ENCODE measurements around the gene PIP4K2C. TPM values are rescaled to one million over a fixed set of nuclear protein-coding genes. Genes with fewer than 3 reads are reported as not detected.

The PIP4K2C gene
- 43.4 TPM for polyA plus RNA-seq (ENCODE audit: insufficient read length)
- long read RNA-seq, donor 1, transcript PIP4K2C-201 (10 exons, 2,924 nt) = major isoform, 10 of 33 reads
- long read RNA-seq, donor 1, partial matches to known transcripts = 23 of 33 reads
- long read RNA-seq, donor 1, other reads (novel, unspliced or antisense) = 0 of 33 reads
- long read RNA-seq, donor 2, transcript PIP4K2C-201 (10 exons, 2,924 nt) = major isoform, 6 of 26 reads
- long read RNA-seq, donor 2, partial matches to known transcripts = 19 of 26 reads
- long read RNA-seq, donor 2, other reads (novel, unspliced or antisense) = 0 of 26 reads
- long read RNA-seq, donor 3, partial matches to known transcripts = 0 of 3 reads
- long read RNA-seq, donor 3, other reads (novel, unspliced or antisense) = 0 of 3 reads
- long read RNA-seq, donor 4 = 0 reads
- long read RNA-seq, donor 5, transcript PIP4K2C-201 (10 exons, 2,924 nt) = major isoform, 8 of 8 reads
- long read RNA-seq, donor 5, partial matches to known transcripts = 0 of 8 reads
- long read RNA-seq, donor 5, other reads (novel, unspliced or antisense) = 0 of 8 reads
- long read RNA-seq, donor 6, transcript PIP4K2C-201 (10 exons, 2,924 nt) = major isoform, 6 of 12 reads
- long read RNA-seq, donor 6, partial matches to known transcripts = 6 of 12 reads
- long read RNA-seq, donor 6, other reads (novel, unspliced or antisense) = 0 of 12 reads
- long read RNA-seq, donor 7, transcript PIP4K2C-201 (10 exons, 2,924 nt) = major isoform, 10 of 31 reads
- long read RNA-seq, donor 7, partial matches to known transcripts = 21 of 31 reads
- long read RNA-seq, donor 7, other reads (novel, unspliced or antisense) = 0 of 31 reads
- long read RNA-seq, donor 8, partial matches to known transcripts = 0 of 1 reads
- long read RNA-seq, donor 8, other reads (novel, unspliced or antisense) = 0 of 1 reads

DNA sequence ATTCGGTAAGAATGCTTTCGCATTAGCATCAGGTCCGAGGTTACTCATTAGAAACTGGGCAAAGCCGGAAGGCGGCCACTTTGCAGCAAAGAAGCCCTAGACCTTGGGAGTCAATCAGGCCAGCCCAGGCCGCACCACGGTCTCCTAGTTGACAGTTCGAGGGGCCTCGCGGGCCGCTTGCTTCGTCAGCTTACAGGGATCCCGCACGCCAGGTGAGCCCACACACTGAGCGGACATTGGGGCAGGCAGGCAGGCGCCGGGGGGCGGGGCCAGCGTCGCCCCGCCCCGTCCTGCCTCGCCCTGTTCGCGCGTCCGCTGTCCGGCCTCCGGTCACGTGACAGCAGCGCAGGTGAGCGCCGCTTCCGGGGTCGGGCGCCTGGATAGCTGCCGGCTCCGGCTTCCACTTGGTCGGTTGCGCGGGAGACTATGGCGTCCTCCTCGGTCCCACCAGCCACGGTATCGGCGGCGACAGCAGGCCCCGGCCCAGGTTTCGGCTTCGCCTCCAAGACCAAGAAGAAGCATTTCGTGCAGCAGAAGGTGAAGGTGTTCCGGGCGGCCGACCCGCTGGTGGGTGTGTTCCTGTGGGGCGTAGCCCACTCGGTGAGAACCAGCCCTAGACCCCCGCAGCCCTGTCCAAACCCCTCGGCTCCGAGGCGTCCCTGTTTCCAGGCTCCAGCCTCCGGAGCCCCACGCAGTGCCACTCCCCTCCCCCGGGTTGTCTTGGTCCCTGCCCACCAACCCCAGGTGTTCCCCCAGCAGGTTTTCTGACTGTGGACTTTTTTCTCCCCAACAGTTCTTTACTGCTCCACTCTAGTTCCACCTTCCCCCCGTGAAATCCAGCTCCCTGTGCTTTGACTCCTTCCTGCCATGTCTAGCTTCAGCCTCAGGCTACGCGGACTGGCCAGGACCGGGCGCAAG, at the start of gene PIP4K2C:
TSS of gene PIP4K2C (plus strand) at position 329 of the 918 bp plus-strand sequence. CDS start at position 427, 98 bp downstream.
- DNase-seq = peak; percentile 79

DNA sequence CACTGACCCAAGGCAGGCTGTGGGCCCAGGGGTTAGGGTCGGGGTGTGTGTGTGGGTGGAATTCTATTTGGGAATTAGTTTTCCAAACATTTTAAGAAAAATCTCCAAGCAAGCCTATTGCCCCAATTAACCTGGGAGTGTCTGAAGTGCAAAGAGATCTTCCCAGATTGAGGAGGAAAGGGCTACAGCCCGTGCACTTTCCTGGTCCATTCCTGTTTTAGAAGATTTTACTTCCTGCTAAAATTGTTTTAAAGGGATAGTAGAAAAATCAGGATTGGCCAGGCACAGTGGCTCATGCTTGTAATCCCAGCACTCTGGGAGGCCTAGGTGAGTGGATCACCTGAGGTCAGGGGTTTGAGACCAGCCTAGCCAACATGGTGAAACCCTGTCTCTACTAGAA, 49.3 kb upstream of the PIP4K2C start:
- no peak for DNase-seq

DNA sequence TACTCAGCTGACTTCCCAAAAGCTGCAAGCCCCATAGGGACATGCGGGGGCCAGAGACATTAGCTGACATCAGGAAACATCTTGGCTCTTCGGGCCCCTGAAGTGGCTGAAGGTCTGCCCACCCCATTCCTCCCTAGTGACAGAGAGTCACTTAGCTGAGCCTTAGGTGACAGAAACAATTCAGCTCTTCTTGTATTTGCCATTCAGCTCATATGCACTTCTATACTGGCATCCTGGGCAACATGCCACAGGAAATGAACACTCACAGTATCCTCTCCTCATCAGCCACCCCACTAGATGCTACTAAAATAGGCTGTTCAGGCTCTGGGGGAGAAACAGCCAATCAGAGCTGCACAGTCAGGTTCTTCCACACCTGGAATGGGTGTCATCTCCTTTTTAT, 47.4 kb upstream of the PIP4K2C start:
- no peak for DNase-seq

DNA sequence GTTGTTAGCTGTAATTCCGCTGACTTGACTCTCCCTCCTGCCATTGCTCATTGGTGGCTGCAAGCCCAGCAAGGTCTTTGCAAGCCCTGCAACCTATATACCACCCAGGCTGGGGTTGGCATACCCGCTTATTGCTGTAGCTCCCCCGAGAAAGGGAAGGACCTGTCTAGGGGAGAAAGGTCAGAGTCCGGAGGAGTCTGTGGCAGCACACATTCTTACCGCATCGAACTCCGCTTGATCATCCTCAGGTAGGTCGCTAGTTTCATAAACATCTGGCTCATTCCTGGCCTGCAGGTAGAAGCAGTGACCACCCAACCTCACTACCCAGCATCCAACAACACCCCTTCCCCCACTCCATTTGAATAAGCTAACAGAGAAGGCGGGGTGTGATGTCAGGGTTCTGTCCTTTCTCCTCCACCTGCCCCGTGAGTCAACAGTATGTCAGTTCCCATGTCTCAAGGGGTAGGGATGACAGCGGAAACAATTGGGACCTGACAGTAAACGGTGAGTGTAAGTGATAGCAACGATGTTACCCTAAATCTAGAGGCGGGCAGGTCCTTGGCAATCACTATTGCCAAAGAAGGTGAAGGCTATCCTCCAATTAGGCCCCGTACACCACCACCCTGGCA, 45.1 kb upstream of the PIP4K2C start:
- no peak for DNase-seq

DNA sequence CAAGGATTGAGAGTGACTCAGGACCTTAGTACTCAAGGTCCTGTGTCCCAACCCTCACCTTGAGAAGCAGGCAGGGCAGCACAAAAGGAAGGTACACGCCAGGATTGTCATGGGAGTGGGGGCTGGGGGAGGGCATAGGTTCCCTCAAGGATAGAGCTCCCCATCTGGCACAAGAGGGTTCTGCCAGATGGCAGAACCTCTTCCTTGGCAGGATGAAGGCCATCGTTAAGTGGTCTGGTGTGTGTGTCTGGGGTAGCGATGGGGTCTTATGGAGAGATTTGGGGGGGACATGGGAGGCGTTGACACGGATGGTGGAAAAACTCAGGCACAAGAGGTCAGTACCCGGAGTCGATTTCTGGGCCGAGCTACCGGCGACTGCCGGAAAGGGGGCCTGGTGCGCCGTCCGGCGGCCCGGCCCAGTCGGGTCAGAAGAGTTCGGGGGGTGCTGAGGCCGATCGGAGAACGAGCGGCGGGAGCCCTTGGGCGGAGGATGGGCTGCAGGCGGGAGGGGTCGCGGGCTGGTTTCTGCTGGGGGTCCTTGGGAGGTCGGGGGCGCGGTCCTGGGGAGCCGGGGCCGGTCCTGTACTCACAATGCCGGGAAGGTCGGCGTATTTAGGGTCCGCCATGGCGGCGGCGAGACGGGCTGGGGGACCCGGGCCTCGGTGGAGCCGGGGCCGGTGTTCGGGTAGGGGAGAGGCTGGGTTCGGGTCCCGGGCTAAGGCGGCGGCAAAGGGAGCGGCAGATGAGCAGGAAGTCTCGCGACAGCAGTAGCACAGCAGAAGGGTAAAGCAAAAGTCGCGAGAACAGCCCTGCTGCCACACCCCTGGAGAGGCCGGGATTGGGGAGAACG, 44.3 kb upstream of the PIP4K2C start, which contains the start of gene DCTN2:
TSS of gene DCTN2 (minus strand) at position 755 of the 850 bp plus-strand sequence. CDS start at position 626, 129 bp downstream.
- DNase-seq = peak; percentile 95

DNA sequence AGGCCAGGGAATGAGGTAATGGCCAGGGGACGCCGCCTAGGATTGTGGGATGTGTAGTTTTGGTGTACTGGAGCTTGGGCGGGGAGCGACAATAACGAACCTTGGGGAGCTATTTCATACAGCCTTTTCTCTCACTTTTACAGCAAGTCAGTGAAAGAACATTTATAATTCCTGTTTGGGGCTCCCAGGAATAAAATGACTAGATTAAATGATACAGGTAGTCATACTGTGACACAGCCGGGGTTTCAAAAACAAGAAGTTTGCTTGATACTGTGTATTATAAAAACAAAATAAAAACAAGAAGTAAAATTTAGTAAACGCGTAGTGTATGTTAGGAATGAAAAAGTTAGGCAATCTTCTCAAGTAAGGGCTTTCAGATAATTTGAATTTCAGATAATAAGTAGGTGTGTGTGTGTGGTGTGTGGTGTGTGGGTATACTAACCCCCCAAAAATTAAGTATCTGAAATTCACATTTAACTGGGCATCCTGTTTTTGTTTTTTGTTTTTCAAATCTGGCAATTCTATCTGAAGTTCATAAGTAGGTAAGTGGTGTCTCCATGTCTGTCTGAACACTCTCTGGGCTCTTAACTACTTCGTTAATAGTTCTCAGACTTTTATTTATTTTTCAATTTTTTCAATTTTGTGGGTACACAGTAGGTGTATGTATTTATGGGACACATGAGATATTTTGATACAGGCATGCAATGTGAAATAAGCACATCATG, 43.5 kb upstream of the PIP4K2C start:
- DNase-seq = no peak

DNA sequence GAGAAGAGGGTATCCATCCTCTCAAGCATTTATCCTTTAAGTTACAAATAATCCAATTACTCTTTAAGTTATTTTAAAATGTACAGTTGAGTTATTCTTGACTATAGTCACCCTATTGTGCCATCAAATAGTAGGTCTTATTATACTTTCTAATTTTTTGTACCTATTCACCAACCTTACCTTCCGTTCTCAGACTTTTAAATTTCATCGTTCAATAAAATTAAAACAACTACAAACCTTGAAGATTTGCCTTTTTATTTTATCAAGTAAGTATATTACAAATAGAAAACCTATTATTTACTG, 43.0 kb upstream of the PIP4K2C start:
- no peak for DNase-seq

DNA sequence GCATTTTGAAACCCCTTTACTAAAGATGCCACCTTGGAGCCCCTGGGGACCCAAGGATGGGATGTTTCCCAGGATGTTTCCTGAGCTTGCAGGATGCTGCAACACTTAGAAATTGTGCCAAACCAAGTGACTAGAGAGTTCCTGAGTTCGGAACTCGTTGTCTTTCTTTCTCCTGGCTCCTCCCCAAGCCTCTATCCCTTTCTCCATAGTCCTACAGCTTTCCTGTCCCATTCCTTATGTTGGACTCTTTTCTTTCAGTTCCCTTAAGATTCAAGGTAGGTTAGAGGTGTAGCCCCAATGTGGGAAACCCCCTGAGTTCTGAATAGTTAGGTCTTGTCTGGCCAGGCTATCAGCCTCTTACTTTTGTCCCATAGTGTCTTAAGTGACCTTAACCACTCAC, 42.5 kb upstream of the PIP4K2C start:
- DNase-seq = no peak

DNA sequence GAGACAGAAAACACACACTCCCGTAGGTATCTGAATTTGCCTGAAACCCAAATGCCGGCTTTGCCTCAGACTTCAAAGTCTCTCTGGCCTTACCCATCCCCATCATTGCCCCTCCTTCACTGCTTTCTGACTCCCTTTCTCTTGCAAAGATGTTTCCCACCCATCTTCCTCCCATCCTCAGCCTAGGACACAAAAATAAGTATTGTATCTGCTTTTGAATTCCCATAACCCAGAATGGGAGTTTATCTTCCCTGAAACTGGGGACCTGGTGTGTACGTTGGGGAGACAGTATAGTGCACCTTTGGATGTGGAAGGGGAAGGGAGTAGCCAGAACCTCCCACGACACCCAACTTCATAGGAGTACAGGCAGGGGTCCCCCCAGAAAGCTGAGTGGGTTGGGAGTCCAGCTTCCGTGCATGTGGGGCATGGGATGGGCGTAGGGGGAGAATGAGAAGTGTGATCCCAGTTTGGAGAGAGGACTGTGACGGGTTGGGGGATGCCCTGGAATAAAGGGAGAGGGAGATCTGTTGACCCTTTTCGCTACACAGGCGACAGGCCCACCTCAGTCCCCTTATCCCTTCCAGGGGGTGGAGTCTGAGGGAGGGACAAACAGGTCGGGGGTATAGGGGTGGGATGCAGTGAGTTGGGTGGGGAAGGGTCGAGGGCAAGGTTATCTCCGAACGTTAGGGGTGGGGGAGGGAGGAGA, 41.6 kb upstream of the PIP4K2C start:
- DNase-seq = no peak

DNA sequence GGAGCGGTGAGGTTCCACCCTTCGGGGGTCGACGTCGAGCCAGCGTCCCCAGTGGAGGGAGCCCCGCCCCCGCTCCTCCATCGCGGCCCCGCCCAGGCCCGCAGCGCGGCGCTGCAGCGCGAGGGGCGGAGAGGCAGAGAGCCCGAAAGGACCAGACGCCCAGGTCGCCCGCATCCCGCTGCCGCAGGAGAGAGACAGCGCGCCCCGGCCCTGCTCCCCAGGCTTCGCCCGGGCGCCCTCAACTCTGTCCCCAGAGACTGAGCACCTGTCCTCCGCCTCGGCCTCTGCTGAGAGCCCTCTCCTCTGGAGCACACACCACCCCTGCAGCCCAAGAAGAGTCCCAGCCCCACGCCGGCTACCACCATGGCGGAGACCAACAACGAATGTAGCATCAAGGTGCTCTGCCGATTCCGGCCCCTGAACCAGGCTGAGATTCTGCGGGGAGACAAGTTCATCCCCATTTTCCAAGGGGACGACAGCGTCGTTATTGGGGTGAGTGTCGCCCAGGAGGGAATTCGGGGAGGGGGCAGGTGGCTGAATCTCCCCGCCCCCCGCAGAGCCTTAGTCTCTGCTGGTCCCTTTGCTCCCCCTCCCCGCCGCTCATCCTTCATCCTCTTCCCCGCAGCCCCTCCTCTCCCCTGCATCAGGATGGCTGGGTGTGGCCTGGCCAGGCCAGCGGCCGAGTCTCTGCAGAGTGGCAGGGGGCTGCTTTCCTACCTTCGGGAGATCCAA, 40.9 kb upstream of the PIP4K2C start, which contains the start of gene KIF5A:
TSS of gene KIF5A (plus strand) at position 136 of the 732 bp plus-strand sequence. CDS start at position 364, 228 bp downstream.
- no peak for DNase-seq

DNA sequence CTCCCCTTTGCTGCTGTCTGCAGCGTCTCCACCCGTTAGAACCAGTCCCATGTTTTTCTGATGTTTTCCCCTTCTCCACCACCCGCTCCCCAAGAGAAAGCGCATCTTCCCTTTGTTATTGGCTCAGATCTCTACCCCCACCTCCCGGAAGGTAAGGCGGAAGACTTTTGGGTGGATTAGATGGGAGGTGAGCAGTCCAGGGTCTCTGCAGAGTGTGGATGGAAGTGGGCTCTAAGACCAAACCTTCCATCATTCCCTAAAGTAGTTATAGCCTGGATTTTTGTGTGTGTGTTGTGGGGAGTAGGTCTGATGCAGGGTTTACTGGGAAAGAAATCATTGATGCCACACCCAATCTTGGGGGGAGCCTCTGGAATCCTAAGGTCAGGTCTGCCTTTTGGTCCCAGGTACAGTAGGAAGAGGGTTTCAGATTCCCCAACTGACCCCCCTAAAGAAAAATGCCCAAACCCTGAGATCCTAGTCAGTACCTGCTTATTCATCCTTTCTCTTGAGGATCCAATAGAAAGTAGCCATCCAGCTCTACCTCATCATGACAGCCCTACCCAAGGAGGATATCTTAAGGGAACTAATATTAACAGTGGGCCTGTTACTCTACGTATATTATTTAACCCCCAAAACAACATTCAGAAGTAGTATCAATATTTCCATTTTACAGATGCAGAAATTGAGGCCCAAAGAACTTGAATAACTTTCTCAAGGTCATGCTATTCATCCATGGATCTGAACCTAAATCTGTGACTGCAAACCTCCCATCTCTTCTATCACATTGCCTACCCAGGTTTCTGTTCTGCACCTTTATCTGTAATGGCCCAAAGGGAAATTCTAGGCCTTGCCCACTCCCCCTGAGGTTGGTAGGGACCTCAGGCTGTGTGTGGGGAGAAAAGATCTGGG, 40.1 kb upstream of the PIP4K2C start:
- DNase-seq = no peak

DNA sequence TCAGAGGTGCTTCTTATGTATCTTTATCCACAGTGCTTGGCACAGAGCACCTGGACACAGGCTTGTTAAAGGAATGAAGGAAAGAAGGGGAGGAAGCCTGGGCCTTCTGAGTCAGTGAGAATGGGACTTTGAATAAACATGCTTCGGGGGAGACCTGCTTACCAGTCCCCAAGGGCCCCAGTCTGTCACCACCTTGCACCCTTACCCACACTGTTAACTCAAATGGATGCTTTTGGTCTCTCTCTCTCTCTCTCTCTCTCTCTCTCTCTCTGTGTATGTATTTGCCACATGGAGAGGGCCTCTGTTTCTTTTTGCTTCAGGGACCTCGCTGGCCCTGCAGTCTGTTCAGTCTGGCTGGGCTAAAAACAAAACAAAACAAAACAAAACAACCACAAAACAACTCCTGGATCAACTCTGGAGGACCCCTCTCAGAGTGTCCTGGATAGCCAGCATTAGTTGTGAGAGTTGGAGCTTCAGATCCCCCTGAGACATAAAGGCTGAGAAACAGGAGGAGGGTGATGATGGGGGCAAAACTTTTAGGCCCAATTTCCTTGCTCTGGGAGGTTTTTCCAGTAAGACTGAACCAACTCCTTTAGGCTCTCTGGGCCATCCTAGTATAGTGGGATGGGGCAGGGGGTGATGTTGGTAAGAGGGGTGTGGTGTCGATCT, 39.2 kb upstream of the PIP4K2C start:
- DNase-seq = no peak

DNA sequence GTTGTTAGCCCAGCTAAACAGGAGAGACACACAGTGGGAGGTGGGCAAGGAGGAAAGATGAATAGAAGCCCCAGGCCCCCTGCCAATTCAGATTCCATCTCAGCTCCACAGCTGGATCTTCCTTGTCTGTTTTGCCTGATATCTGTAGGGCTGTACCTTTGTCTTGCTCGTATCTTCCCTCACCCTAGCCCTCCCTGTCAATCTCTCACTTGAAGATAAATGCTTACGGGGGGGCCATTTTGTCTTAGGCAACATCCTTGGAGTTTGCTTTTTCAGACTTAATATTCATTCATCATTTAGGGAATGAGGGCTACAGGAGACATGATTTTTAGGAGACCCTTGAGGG, 38.7 kb upstream of the PIP4K2C start:
- no peak for DNase-seq

DNA sequence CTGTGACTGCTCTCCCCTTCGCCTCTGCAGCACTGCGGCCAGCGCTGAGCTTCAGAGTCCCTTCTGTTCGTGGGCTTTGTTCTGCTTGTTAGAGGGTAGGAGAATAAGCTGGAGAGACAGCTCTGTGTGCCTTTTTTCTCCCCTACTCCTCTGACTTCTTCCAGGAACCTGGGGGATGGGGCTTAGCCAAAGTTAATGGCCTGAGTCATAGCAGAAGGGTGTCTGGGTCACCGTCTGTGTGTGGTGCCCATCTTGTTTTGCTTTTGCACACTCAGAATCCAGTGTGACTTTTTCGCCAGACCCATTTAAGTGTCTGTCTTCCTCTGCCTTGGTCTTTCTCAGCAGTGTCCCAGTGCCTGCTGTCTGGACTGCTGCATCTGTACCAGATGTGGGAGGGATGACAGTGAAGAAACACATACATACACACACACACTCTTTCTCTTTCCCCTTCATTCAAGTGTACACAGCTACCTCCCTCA, 38.1 kb upstream of the PIP4K2C start:
- DNase-seq = no peak

DNA sequence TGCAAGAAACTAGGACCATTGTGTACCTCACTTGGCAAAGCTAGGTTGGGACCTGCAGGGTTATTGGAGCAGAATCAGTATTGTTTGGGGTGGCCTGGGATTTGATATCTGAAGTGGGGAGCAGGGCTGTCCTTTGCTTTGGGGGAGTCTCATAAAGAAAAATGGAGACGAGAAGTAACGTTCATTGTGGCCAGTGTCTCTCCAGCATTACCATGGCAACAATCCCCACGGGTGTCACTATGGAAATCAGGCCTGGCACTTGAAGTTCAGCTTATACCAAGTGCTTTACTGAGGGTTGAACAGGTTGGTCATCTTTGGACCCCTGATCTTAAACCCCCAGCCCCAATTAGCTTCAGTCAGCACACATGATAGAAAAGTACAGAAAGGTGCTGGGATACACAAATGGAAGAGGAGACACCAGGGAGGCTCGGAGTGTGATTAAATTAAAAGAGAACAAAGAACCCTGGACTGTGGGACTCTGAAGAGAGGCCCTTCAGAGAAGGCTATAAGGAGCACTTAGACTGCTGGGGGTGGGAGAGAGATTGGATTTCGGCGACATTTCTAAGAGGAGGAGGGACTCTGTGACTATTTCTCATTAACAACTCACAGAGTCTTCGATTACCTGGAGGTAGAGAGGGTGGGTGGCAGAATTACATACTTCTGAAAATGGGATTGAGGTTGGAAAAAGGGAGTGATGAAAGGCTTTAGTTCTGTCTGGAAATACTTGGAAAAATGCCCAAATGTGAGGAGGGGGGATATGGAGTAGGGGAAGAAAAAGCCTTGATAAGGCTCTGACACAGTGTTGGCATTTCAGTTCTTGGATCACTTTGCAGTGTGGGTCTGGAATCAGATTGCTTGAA, 37.4 kb upstream of the PIP4K2C start:
- no peak for DNase-seq

DNA sequence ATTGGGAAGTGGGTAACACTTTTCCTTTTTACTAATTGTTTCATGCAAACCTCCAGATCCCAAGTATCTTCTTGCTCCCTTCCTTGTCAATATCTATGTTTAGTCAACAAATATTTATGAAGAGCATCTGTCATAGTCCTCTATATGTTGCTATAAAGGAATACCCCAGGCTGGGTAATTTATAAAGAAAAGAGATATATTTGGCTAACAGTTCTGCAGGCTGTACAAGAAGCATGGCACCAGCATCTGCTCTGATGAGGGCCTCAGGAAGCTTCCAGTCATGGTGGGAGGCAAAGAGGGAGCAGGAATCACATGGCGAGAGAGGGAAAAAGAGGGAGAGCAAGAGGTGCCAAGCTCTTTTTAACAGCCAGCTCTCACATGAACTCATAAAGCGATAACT, 36.5 kb upstream of the PIP4K2C start:
- no peak for DNase-seq
